ENCODE data around the gene IQGAP1.
"Not testable (repeated sequence)": the region's sequence is repeated elsewhere in the genome, so short reads cannot be mapped to it uniquely, and the experiment has no call there.

IQGAP1 gene

GRCh38 chr15:90412356-90413194, 24.5 kb downstream of the IQGAP1 start:
- TF ChIP-seq CTCF (IDR thresholded peaks at IDR 0.05; ENCODE audit: insufficient read depth, low read length, poor library complexity, severe bottlenecking), result no peak
- H3K27me3 ChIP-seq (replicated peaks; ENCODE audit: control insufficient read depth, insufficient read depth, low read length), result no peaks in the 10 kb centered on the region
- H3K36me3 ChIP-seq (ENCODE audit: control insufficient read depth, insufficient read depth, low read length), result no peaks in the 10 kb centered on the region
- H3K4me3 ChIP-seq (replicated peaks; ENCODE audit: low read depth, low read length), result no peak overlapping the region
- no peak for DNase-seq (ENCODE audit: extremely low read depth, insufficient read length)

- Histone ChIP-seq H3K27me3 (replicated peaks; ENCODE audit: control insufficient read depth, insufficient read depth, low read length) (no peaks in the 10 kb centered on the region), H3K36me3 (ENCODE audit: control insufficient read depth, insufficient read depth, low read length) (no peaks in the 10 kb centered on the region), H3K4me3 (replicated peaks; ENCODE audit: low read depth, low read length) (no peak overlapping the region)
- TF ChIP-seq CTCF (IDR thresholded peaks at IDR 0.05; ENCODE audit: insufficient read depth, low read length, poor library complexity, severe bottlenecking), result no peak
- DNase-seq (ENCODE audit: extremely low read depth, insufficient read length), result no peak
Observed at GRCh38 chr15:90413411-90414379, 25.7 kb downstream of the IQGAP1 start.

GRCh38 chr15:90414408-90415028, 26.5 kb downstream of the IQGAP1 start:
- DNase-seq (ENCODE audit: extremely low read depth, insufficient read length), result no peak
- no peak for TF ChIP-seq CTCF (IDR thresholded peaks at IDR 0.05; ENCODE audit: insufficient read depth, low read length, poor library complexity, severe bottlenecking)
- no peak overlapping the region for H3K4me3 ChIP-seq (replicated peaks; ENCODE audit: low read depth, low read length)
- no peaks in the 10 kb centered on the region for H3K36me3 ChIP-seq (ENCODE audit: control insufficient read depth, insufficient read depth, low read length)
- H3K27me3 ChIP-seq (replicated peaks; ENCODE audit: control insufficient read depth, insufficient read depth, low read length), result no peaks in the 10 kb centered on the region

- not testable (repeated sequence) for H3K4me3 ChIP-seq (replicated peaks; ENCODE audit: low read depth, low read length); DNase-seq (ENCODE audit: extremely low read depth, insufficient read length); H3K36me3 ChIP-seq (ENCODE audit: control insufficient read depth, insufficient read depth, low read length); H3K27me3 ChIP-seq (replicated peaks; ENCODE audit: control insufficient read depth, insufficient read depth, low read length)
Observed at GRCh38 chr15:90416052-90416451, 28.0 kb downstream of the IQGAP1 start.

- no peak for DNase-seq (ENCODE audit: extremely low read depth, insufficient read length)
- H3K36me3 ChIP-seq (ENCODE audit: control insufficient read depth, insufficient read depth, low read length), result no peaks in the 10 kb centered on the region
- no peaks in the 10 kb centered on the region for H3K27me3 ChIP-seq (replicated peaks; ENCODE audit: control insufficient read depth, insufficient read depth, low read length)
- no peak overlapping the region for H3K4me3 ChIP-seq (replicated peaks; ENCODE audit: low read depth, low read length)
- no peak for TF ChIP-seq CTCF (IDR thresholded peaks at IDR 0.05; ENCODE audit: insufficient read depth, low read length, poor library complexity, severe bottlenecking)
Observed at GRCh38 chr15:90418627-90419026, 30.6 kb downstream of the IQGAP1 start.
